Activated CD4-positive, alpha-beta memory T cell treated with anti-CD3 and anti-CD28 coated beads, Interleukin-2, amount 10 ng/mL, durations not matched to agents 7 days and 5 days (primary cell): ENCODE results near the gene FAM13A. TPM values are rescaled to one million over a fixed set of nuclear protein-coding genes. Genes with fewer than 3 reads are reported as not detected.
"Not testable (repeated sequence)": the region's sequence is repeated elsewhere in the genome, so short reads cannot be mapped to it uniquely, and the experiment has no call there.

ENCODE experiments used
- CTCF ChIA-PET: fragments of 350-600 bp; sonication (Branson Sonifier 250); formaldehyde crosslinking; loops from one replicate; lab custom pipeline; 2021; ENCODE audit warnings: antibody characterized with exemption, inconsistent platforms; lab: Charles Lee
- POLR2A ChIA-PET: fragments of 350-600 bp; sonication (Branson Sonifier 250); formaldehyde crosslinking; loops from one replicate; lab custom pipeline; 2021; ENCODE audit warnings: antibody characterized with exemption; lab: Charles Lee
- DNase-seq: peaks from one replicate; pipeline ENCODE4 v3.0.0-alpha.2; 2020
- H3K27ac Mint-ChIP-seq: one replicate; pipeline ENCODE4 v1.8.0; 2021; ENCODE audit warnings: mild to moderate bottlenecking, mixed read lengths
- H3K27me3 Mint-ChIP-seq: one replicate; pipeline ENCODE4 v1.8.0; 2021; ENCODE audit warnings: mixed read lengths
- H3K36me3 Mint-ChIP-seq: one replicate; pipeline ENCODE4 v1.8.0; 2021; ENCODE audit warnings: low read depth, mixed read lengths
- H3K4me1 Mint-ChIP-seq: one replicate; pipeline ENCODE4 v1.8.0; 2021; ENCODE audit warnings: mixed read lengths
- H3K4me3 Mint-ChIP-seq: one replicate; pipeline ENCODE4 v1.8.0; 2021; ENCODE audit warnings: mild to moderate bottlenecking, mixed read lengths
- H3K9me3 Mint-ChIP-seq: one replicate; pipeline ENCODE4 v1.8.0; 2021; ENCODE audit warnings: mixed read lengths
- total RNA-seq, 2 experiments: library from RNA; stranded (reverse); gene quantifications; one replicate each; pipeline ENCODE4 v1.2.3, GENCODE V29; 2021

The FAM13A gene
- total RNA-seq, 2 experiments from 2014 or later: 9.5 to 10.1 TPM

GRCh38 chr4:88891636-88892035 lies 165.3 kb downstream of the FAM13A start:
- no peak overlapping the region for H3K27ac Mint-ChIP-seq
- no peaks in the 10 kb centered on the region for H3K9me3 Mint-ChIP-seq
- H3K27me3 Mint-ChIP-seq: no peaks in the 10 kb centered on the region
- no peak overlapping the region for H3K4me3 Mint-ChIP-seq
- ChIA-PET CTCF (no interaction called here), POLR2A (no interaction called here)
- DNase-seq: no peak
- no peaks in the 10 kb centered on the region for H3K36me3 Mint-ChIP-seq
- no peaks in the 10 kb centered on the region for H3K4me1 Mint-ChIP-seq

GRCh38 chr4:88887409-88887808 lies 169.6 kb downstream of the FAM13A start:
- H3K9me3 Mint-ChIP-seq, POLR2A ChIA-PET, DNase-seq, H3K27me3 Mint-ChIP-seq, H3K27ac Mint-ChIP-seq, H3K4me3 Mint-ChIP-seq, H3K36me3 Mint-ChIP-seq, H3K4me1 Mint-ChIP-seq: not testable (repeated sequence)
- CTCF ChIA-PET: interaction anchor here (0.7 kb wide), 1 partner anchor 338 kb away, joined by 3 read pairs; no protein-coding TSS in a partner anchor

- Mint-ChIP-seq H3K27ac (no peak overlapping the region), H3K36me3 (no peaks in the 10 kb centered on the region), H3K9me3 (no peaks in the 10 kb centered on the region), H3K4me3 (no peak overlapping the region), H3K4me1 (no peaks in the 10 kb centered on the region), H3K27me3 (peaks cover 14% of the 10 kb centered on the region)
- POLR2A ChIA-PET: no interaction called here
- CTCF ChIA-PET: no interaction called here
- no peak for DNase-seq
Observed at GRCh38 chr4:88881227-88881569, 175.8 kb downstream of the FAM13A start.

- POLR2A ChIA-PET: no interaction called here
- Mint-ChIP-seq H3K36me3 (no peaks in the 10 kb centered on the region), H3K27me3 (peaks cover 14% of the 10 kb centered on the region), H3K9me3 (no peaks in the 10 kb centered on the region), H3K27ac (no peak overlapping the region), H3K4me3 (no peak overlapping the region), H3K4me1 (no peaks in the 10 kb centered on the region)
- CTCF ChIA-PET: no interaction called here
- no peak for DNase-seq
Observed at GRCh38 chr4:88880501-88881226, 176.3 kb downstream of the FAM13A start.

GRCh38 chr4:88879991-88880390 lies 177.0 kb downstream of the FAM13A start:
- no peak overlapping the region for H3K27ac Mint-ChIP-seq
- H3K9me3 Mint-ChIP-seq: no peaks in the 10 kb centered on the region
- POLR2A ChIA-PET: no interaction called here
- CTCF ChIA-PET: no interaction called here
- no peak overlapping the region for H3K4me3 Mint-ChIP-seq
- H3K36me3 Mint-ChIP-seq: no peaks in the 10 kb centered on the region
- DNase-seq: no peak
- no peaks in the 10 kb centered on the region for H3K4me1 Mint-ChIP-seq
- peaks cover 14% of the 10 kb centered on the region for H3K27me3 Mint-ChIP-seq

- Mint-ChIP-seq H3K36me3 (no peaks in the 10 kb centered on the region), H3K27ac (no peak overlapping the region), H3K4me1 (no peaks in the 10 kb centered on the region), H3K9me3 (no peaks in the 10 kb centered on the region), H3K4me3 (no peak overlapping the region), H3K27me3 (peaks cover 13% of the 10 kb centered on the region)
- POLR2A ChIA-PET: no interaction called here
- CTCF ChIA-PET: interaction anchor here (0.6 kb wide), 1 partner anchor 507 kb away, joined by 3 read pairs; no protein-coding TSS in a partner anchor
- DNase-seq: no peak
Observed at GRCh38 chr4:88878642-88879041, 178.3 kb downstream of the FAM13A start.

GRCh38 chr4:88870428-88870827 lies 186.6 kb downstream of the FAM13A start:
- H3K9me3 Mint-ChIP-seq: no peaks in the 10 kb centered on the region
- no peak overlapping the region for H3K27ac Mint-ChIP-seq
- H3K27me3 Mint-ChIP-seq: peaks cover 8% of the 10 kb centered on the region
- H3K4me1 Mint-ChIP-seq: no peaks in the 10 kb centered on the region
- CTCF ChIA-PET: no interaction called here
- no peak overlapping the region for H3K4me3 Mint-ChIP-seq
- no peaks in the 10 kb centered on the region for H3K36me3 Mint-ChIP-seq
- no peak for DNase-seq
- POLR2A ChIA-PET: no interaction called here

- H3K36me3 Mint-ChIP-seq: no peaks in the 10 kb centered on the region
- CTCF ChIA-PET: no interaction called here
- H3K27me3 Mint-ChIP-seq: peaks cover 8% of the 10 kb centered on the region
- POLR2A ChIA-PET: no interaction called here
- no peak overlapping the region for H3K27ac Mint-ChIP-seq
- H3K9me3 Mint-ChIP-seq: no peaks in the 10 kb centered on the region
- DNase-seq: no peak
- H3K4me3 Mint-ChIP-seq: no peak overlapping the region
- H3K4me1 Mint-ChIP-seq: no peaks in the 10 kb centered on the region
Observed at GRCh38 chr4:88868510-88868909, 188.5 kb downstream of the FAM13A start.

GRCh38 chr4:88866862-88867550 lies 190.0 kb downstream of the FAM13A start:
- CTCF ChIA-PET: no interaction called here
- DNase-seq: no peak
- peaks cover 2% of the 10 kb centered on the region for H3K27me3 Mint-ChIP-seq
- POLR2A ChIA-PET: no interaction called here
- H3K4me1 Mint-ChIP-seq: no peaks in the 10 kb centered on the region
- H3K9me3 Mint-ChIP-seq: no peaks in the 10 kb centered on the region
- H3K36me3 Mint-ChIP-seq: no peaks in the 10 kb centered on the region
- H3K27ac Mint-ChIP-seq: no peak overlapping the region
- H3K4me3 Mint-ChIP-seq: no peak overlapping the region

- Mint-ChIP-seq H3K4me1 (no peaks in the 10 kb centered on the region), H3K27ac (no peak overlapping the region), H3K9me3 (no peaks in the 10 kb centered on the region), H3K4me3 (no peak overlapping the region), H3K36me3 (no peaks in the 10 kb centered on the region), H3K27me3 (peaks cover 2% of the 10 kb centered on the region)
- POLR2A ChIA-PET: no interaction called here
- DNase-seq: no peak
- CTCF ChIA-PET: interaction anchor here (0.6 kb wide), 1 partner anchor 209 kb away, joined by 5 read pairs; no protein-coding TSS in a partner anchor
Observed at GRCh38 chr4:88865466-88865865, 191.5 kb downstream of the FAM13A start.

GRCh38 chr4:88865046-88865445 lies 191.9 kb downstream of the FAM13A start:
- Mint-ChIP-seq H3K27me3 (peaks cover 2% of the 10 kb centered on the region), H3K9me3 (no peaks in the 10 kb centered on the region), H3K36me3 (no peaks in the 10 kb centered on the region), H3K4me1 (no peaks in the 10 kb centered on the region), H3K4me3 (no peak overlapping the region), H3K27ac (no peak overlapping the region)
- DNase-seq: no peak
- CTCF ChIA-PET: no interaction called here
- POLR2A ChIA-PET: no interaction called here

GRCh38 chr4:88860586-88860985 lies 196.4 kb downstream of the FAM13A start:
- H3K4me3 Mint-ChIP-seq: no peak overlapping the region
- H3K9me3 Mint-ChIP-seq: no peaks in the 10 kb centered on the region
- no peak for DNase-seq
- H3K27me3 Mint-ChIP-seq: peaks cover 4% of the 10 kb centered on the region
- H3K27ac Mint-ChIP-seq: no peak overlapping the region
- POLR2A ChIA-PET: no interaction called here
- CTCF ChIA-PET: no interaction called here
- no peaks in the 10 kb centered on the region for H3K36me3 Mint-ChIP-seq
- H3K4me1 Mint-ChIP-seq: no peaks in the 10 kb centered on the region

- CTCF ChIA-PET: interaction anchor here (0.8 kb wide), 1 partner anchor 10 kb away, joined by 3 read pairs; no protein-coding TSS in a partner anchor
- no peak overlapping the region for H3K4me3 Mint-ChIP-seq
- POLR2A ChIA-PET: no interaction called here
Observed at GRCh38 chr4:88859191-88859812, 197.7 kb downstream of the FAM13A start.

More at GRCh38 chr4:88859191-88859812, 197.7 kb downstream of the FAM13A start:
- DNase-seq: no peak
- Mint-ChIP-seq H3K36me3 (no peaks in the 10 kb centered on the region), H3K27ac (no peak overlapping the region), H3K9me3 (no peaks in the 10 kb centered on the region), H3K4me1 (no peaks in the 10 kb centered on the region), H3K27me3 (peaks cover 4% of the 10 kb centered on the region)
